GM21360 (cell line): Measurements from ENCODE around the gene NAP1L4.
"Not testable (repeated sequence)": the region's sequence is repeated elsewhere in the genome, so short reads cannot be mapped to it uniquely, and the experiment has no call there.

ENCODE experiments used
- ATAC-seq: cut with Tn5 transposase; IDR thresholded peaks from one replicate; pipeline ENCODE4 v1.9.1; 2021; ENCODE audit warnings: mild to moderate bottlenecking, moderate library complexity; ENCODE audit not compliant: unreplicated experiment

The NAP1L4 gene

DNA sequence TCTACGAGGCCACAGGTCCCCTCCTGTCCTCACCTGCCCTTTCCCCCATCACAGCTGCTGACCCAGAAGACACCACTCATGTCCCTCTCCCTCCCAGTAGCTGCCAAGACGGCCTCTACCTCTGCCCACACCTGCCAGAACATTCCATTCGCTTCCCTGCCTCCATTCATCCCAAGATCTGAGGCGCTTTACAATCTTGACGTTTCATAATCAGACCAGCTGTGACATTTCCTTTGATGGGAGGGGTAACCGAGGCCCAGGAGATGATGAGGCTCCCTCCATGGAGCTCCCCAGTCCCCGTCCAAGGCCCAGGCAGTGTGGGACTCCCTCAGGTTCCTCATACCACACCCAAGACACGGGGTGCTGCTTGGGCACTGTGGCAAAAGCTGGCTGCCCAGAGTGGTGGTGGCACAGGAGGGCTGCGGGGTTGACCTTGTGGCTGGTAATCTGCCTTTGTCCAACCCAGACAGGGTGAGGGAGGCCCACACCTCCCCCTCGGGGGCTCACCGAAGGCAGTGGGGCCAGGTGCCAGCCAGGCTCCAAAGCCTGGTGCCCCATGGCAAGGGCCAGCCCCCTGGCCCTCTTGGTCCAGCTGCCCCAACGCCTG is 80.2 kb downstream of the NAP1L4 start:
- ATAC-seq, result no peak

DNA sequence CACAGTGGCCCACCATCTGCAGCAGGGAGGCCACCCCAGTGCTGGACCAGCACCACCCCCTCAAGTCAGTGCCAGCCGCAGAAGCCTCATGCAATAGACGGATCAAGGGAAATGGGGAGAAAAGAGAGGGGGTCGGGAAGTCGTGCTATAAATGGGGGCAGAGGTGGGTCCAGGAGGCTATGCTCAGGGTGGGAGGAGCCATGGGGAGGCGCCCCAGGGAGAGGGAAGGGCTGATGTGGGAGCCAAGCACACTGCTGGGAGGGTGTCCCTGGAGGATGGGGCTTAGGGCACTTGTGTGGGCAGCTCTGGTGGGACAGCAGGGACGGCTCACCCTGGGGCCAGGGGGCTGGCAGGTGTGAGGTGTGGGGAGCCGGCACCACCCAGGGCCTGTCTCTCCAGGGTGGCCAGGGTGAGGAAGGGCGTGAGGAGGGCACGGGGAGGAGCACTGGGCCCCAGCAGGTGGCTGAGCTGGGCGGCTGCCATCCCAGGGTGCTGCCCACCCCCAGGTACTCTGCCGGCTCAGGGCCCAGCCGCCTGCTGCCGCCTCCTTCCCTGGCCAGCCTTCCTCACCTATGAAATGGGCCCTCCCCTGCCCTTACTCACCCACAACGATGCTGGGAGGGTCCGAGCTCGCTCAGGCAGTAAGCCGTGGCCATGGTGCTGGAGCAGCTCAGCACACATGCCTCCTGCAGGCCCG is 80.9 kb downstream of the NAP1L4 start:
- no peak for ATAC-seq

DNA sequence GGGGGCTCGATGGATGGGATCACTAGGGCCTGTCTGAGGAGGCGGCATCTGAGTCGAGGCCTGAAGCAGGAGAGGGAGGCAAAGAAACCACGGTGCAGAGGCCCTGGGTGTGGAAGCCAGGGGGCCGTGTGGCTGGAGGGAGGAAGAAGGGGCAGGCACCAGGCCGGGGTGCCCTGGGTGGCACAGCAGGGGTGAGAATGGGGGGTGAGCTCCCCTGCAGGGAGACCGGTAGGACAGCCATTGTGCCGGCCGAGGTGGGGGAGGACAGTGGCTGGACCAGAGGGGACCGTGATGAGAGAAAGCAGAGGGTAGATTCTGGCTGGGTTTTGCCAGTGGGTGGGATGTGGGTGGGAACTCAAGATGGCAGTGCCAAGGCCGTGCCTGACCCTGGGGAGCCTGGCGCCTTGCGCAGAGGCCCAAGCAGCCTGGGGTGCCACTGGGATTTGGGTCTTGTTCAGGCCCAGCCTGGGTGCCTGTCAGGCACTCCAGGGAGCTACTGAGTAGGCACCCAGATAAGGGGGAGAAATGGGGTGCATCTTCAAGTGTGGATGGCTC is 81.7 kb downstream of the NAP1L4 start:
- ATAC-seq, result no peak

DNA sequence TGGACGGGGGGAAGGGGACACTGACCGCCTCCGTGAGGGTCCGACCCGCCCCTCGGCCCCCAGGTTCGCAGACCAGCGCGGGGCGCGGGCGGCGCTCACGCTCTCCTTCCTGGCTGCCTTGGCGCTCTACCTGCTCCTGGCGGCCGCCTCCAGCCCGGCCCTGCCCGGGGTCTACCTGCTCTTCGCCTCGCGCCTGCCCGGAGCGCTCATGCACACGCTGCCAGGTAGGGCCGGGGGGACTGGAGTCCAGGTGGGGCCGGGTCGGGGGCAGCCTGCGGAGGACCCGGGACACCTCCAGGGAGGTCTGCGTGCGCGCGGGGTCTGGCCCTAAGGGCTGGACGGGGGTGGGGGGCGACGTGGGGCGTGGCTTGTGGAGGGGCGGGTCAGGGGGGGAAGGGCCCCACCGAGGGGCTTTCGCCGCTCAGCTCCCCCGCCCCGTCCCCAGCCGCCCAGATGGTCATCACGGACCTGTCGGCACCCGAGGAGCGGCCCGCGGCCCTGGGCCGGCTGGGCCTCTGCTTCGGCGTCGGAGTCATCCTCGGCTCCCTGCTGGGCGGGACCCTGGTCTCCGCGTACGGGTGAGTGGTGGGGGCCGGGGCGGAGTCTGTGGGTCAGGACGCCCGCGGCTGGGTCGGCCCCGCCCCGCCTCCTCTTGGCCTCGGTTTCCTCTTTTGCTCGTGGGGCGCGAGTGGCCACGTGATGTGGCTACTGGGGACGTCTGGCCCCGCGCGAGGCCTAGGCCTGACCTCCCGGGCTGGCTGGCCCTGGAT is 82.8 kb downstream of the NAP1L4 start:
- no peak for ATAC-seq

DNA sequence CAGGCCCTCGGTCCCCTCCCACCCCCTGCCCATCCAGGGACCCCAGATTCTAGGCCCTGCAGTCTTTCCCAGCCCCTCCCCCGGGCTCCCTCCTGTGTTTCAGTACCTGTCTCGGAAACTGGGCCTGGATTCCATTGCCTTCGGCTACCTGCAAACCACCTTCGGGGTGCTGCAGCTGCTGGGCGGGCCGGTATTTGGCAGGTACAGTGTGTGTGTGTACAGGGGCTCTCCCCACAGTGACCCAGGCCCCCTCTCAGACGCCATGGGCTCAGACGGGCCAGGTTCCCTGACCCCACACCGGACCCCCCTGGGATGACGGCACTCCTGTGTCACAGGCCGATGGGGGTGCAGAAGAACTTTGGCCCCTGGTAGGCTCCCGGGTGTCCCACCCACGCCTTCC is 84.0 kb downstream of the NAP1L4 start:
- ATAC-seq, result no peak

DNA sequence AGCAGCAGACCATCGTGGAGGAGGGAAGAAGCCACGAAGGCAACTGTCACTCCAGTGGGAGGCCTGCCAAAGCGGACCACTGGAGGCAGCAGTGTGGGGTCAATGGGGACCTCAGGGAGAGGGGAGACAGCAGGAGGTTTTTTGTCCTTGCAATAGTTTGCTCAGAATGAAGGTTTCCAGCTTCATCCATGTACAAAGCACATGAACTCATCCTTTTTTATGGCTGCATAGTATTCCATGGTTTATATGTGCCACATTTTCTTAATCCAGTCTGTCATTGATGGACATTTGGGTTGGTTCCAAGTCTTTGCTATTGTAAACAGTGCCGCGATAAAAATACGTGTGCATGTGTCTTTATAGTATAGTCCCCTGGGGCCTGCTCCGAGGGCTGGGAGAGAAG is 86.8 kb downstream of the NAP1L4 start:
- ATAC-seq, result not testable (repeated sequence)

DNA sequence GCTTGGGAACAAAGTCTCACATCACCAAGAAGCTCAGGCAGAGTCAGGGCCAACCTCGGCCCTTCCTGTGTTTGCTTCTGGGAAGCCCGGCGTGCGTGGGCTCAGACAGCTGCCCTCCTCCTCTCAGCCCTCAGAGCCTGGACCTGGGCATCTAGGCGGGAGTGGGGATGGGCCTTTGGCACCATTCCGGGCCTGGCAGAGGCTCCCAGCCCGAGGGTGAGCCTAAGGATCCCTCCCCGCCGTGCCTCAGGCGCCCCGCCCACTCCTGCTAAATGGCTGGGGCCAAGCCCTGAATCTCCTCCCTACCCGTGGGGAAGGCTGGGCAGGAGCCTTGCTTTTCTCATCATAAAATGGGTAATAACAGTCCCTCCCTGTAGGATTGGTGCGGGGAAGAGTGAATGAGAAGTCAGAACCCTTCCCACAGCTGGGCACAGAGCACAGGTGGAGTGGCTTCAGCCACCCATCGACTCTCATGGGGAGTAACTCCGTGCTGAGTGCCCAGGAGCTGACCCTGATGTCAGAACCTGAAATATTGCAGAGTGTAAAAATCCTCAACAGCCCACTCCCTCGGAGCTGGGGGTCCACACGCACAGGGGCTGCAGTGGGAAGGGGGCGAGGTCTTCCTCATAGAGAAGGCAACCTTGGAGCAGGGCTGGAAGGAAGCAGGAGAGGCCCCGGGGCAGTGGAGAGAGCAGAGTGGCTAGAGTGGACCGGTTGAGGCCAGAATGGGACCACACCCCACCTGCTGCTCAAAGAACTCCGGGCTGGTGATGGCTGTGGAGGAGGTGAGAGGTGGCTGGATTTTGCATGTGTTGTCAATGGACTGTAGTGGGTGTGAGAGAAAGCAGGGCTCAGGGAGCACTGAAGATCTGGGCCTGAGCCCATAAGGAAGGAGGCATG is 87.7 kb downstream of the NAP1L4 start:
- no peak for ATAC-seq

DNA sequence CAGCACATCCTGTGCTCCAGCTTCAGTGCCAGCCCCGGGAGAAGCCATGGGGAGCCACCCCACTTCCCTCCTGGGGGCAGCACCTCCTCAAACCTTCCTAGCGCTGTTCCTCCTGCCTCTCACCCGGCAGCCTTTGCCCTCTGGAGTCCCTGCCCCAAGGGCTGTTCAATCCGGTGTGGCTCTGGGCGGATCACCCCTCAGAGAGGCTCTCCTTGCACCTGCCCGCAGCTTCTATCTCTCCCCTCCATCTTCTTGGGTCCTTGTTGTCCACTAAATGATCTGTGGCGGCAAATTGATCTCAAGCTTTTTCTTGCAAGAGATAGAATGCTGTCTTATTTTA is 88.5 kb downstream of the NAP1L4 start:
- no peak for ATAC-seq

DNA sequence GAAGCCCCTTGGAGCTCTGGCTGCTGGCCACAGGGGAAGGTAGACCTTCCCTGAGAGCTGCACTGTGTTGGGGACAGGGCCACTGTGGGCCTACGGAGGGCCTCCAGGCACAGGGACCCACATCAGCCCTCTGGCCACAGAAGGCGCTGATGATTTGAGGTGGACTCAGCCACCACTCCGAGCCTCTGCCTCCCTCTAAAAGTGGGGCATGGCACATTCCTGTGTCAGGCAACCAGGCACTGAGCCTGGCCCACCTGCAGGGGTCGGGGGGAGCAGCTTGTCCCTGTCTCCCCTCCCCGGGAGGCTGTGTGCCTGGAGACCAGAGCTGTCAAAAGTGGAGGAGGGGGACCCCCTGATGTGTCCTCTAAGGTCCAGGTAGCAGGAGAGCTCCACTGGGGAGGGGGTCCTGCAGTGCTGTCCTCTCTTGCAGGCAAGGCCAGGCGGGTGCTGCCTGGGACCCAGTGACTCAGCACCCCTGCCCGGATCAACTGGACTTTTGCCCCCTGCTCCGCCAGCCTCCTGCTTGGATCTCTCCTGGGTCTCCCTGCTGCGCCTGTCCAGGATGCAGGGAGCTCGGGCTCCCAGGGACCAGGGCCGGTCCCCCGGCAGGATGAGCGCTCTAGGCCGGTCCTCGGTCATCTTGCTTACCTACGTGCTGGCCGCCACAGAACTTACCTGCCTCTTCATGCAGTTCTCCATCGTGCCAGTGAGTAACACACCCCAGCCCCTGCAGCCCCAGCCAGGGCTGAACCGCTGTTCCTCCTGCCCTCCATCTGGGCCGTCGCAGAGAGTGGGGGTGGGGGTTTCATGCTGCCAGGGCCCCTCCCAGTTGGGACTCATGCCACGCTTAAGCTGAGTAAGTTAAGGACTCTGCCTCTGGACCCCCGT is 89.1 kb downstream of the NAP1L4 start:
- no peak for ATAC-seq

DNA sequence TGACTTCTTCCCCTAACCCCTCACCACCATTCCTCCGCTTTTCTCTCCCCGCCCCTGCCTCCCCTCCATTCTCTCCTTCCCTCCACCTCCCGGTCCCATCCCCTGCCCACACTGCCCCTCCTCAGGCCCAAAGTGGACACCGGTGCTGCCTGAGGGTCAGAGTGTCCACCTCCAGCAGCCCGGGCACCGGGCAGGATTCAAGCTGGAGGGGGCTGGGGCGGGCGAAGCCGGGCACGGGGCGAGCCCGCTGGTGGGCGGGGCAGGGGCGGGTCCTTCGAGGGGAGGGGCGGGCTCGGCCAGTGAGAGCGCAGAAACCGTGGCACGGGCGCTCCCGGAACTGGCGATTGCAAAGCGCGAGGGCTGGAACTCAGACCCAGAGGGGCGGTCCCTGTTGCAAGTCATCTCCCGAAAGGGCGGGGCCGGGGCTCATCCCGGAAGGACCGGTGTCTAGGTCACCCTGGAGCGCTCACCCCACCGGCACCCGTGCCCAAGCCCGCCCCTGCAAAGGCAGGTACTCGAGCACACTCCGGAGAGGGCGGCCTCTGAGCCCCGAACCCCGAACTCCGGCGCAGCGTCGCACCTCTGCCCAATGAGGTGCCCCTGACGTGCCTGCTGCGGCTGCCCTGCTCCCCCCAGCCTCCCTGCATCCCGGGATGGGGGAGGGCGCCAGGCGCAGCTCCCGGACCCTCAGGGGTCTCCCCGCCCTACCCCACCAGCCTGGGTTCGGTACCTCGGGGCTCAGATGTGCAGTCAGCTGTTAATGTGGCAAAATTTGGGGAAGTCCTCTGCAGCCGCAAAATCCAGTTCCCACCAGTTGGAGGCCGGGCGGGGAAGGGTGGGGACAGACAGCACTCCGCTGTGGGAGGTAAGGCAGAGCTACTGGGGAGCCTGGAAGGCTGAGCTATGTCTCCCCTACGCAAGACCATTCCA is 90.0 kb downstream of the NAP1L4 start:
- ATAC-seq, result peak; percentile 91

DNA sequence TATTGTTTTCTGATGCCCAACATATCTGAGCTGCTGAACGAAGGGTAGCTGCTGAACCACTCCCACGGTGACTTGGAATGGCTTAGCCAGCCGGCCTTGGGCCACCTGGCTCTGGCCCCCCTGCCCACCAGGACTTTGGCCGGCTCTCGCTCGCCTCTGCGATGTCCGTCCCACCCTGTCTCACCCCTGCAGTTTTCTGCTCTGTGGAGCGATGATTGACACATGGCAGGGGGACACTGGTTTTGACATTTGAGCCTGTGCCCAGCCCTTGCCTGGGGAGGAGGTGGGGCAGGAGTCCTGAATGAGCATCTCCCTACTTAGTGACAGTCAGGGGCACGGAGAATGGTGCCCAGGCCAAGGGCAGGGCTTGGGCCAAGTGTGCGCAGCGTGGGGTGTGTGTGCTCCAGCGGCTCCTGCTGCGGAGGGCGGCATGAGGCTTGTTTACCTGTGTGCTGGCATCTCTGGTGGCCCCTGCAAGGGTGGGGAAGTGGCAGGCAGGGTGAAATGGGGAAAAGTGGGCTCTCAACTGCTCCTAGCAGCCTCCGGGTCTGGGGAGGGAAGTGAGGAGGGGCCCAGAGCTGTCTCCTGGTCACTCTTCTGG is 90.8 kb downstream of the NAP1L4 start:
- ATAC-seq, result no peak

DNA sequence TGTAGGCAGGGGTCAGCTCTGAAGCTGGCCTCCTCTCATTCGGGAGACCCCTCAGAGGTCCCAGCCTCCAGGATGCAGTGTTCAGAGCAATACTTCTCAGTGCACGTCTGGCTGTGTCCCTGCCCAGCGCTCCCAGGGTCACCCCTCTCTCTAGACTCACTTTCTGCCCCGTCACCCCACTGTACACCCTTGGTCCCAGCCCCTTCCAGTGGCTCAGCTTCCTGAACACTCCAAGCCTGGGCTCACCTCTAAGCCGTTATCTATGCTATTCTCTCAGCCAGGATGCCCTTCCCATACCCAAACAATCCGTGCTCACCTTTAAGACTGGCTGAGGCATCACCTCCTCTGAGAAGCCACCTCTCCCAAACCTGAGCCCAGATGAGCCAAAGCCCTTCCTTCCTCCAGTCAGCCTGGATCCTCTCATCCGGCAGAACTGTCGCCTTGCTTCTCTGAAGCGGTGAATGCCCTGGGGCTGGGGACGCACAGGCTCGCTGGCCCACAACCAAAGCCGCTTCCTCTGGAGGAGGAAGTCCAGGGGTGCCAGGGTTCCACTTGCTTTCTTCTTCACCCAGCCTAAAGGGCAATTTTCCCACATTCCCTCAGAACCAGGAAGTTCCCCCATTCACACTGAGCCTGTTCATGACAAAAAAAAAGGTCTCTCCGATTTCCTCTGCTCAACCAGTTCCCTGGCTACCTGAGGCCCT is 92.9 kb downstream of the NAP1L4 start:
- no peak for ATAC-seq

DNA sequence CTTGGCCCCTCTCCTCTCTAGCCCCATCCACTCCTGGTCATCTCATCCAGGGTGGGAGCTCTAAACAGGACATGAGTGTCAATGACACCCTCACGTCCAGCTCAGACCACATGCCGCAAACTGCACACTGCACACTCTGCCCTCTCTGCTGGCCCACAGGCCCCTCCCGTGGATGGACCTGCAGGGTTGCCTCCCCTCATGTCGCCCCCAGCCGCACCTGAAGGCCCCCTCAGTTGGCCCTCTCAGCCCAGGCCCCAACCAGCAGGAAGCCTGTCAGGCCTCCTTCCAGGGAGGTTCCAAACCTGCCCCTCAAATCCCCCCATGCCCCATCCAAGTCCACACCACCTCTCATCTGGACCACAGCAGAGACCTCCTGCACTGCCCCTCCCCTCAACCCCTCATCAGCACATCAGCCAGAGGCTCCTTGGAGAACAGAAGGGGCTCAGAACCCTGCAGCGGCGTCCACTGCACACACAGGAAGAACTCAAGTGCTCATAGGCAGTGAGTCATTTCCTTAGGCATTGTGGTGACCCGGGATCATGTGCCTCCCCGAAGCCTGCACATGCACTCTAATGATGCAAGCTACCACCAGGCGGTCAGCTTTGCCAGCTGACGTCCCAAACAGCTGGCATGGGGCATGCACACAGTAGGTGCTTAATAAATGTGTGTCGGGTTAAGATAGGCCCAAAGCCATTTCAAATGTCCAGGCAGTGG is 93.6 kb downstream of the NAP1L4 start:
- ATAC-seq, result no peak

DNA sequence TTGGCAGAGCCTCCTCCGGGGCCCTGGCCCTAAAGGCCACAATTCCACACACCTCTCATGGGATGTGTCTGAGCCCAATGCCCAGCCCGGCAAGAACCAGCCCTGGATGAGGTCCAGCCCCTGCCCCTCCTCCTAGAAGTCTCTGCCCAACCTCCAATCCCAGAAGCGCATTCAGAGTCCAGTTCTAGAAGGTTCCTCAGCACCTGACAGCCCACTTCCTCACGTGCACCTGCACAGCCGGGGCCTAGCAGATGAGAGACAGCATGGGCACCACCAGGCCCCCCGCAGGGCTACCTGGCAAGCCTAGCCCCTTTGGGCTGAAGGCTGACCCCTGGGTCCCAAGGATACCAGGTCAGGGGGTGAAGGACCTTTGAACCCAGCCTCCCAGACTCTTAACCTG is 95.1 kb downstream of the NAP1L4 start:
- no peak for ATAC-seq

DNA sequence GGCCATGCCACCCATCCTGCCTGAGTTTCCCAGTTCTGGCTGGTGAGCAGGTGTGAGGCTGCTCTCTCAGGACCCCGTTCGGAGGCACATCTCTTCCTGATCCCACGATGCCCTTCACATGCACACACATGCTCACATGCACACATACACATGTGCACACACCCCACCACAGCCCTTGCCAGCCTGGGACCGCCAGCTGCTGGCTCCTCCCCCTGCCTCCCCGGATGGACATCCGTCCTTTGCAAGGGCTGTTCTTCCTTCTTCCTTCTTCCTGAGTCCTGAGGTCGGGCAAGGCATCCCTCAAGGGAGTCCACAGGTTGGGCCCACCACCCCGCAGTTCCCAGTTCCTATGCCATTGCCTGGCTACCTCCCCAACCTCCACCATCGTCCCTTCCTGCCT is 96.1 kb downstream of the NAP1L4 start:
- ATAC-seq, result no peak
